Stimulated activated CD4-positive, alpha-beta T cell treated with anti-CD3 and anti-CD28 coated beads, TNF-alpha, amount 100 ng/mL, for 4 hours (primary cell): ENCODE results near the gene NFATC4.

Experiments
- DNase-seq, 3 experiments: peaks; one replicate each; pipeline ENCODE4 v3.0.0-alpha.2; 2020; ENCODE audit warnings: low read depth in 3 of 3

The NFATC4 gene

GRCh38 chr14:24408764-24409163, 40.8 kb downstream of the NFATC4 start:
- no peak for DNase-seq

- no peak for DNase-seq
Measured at GRCh38 chr14:24409192-24409591, 41.2 kb downstream of the NFATC4 start.

GRCh38 chr14:24409956-24410355, 42.0 kb downstream of the NFATC4 start:
- DNase-seq, result no peak

- DNase-seq, result no peak
Measured at GRCh38 chr14:24411443-24412389, 43.7 kb downstream of the NFATC4 start.

- no peak for DNase-seq
Measured at GRCh38 chr14:24414077-24414476, 46.1 kb downstream of the NFATC4 start.

GRCh38 chr14:24414732-24415420, 46.9 kb downstream of the NFATC4 start:
- no peak for DNase-seq

GRCh38 chr14:24415421-24416253, 47.7 kb downstream of the NFATC4 start:
- DNase-seq, result no peak

GRCh38 chr14:24416254-24416931, 48.4 kb downstream of the NFATC4 start:
- DNase-seq, result no peak

- no peak for DNase-seq
Measured at GRCh38 chr14:24416932-24417619, 49.1 kb downstream of the NFATC4 start.

- no peak for DNase-seq
Measured at GRCh38 chr14:24417832-24418491, 50.0 kb downstream of the NFATC4 start.

GRCh38 chr14:24418492-24418873, 50.5 kb downstream of the NFATC4 start:
- no peak for DNase-seq

- DNase-seq, result no peak
Measured at GRCh38 chr14:24422261-24422660, 54.3 kb downstream of the NFATC4 start.

GRCh38 chr14:24422694-24423601, 55.0 kb downstream of the NFATC4 start:
- DNase-seq, result no peak

GRCh38 chr14:24425704-24426103, 57.7 kb downstream of the NFATC4 start:
- no peak for DNase-seq

GRCh38 chr14:24426150-24426911, 58.3 kb downstream of the NFATC4 start:
- no peak for DNase-seq

- DNase-seq, result no peak
Measured at GRCh38 chr14:24426912-24427536, 59.0 kb downstream of the NFATC4 start.

GRCh38 chr14:24427537-24428508, 59.8 kb downstream of the NFATC4 start:
- DNase-seq, result no peak
